Measurements from ENCODE around the gene SAMD10.

Gene SAMD10

DNA sequence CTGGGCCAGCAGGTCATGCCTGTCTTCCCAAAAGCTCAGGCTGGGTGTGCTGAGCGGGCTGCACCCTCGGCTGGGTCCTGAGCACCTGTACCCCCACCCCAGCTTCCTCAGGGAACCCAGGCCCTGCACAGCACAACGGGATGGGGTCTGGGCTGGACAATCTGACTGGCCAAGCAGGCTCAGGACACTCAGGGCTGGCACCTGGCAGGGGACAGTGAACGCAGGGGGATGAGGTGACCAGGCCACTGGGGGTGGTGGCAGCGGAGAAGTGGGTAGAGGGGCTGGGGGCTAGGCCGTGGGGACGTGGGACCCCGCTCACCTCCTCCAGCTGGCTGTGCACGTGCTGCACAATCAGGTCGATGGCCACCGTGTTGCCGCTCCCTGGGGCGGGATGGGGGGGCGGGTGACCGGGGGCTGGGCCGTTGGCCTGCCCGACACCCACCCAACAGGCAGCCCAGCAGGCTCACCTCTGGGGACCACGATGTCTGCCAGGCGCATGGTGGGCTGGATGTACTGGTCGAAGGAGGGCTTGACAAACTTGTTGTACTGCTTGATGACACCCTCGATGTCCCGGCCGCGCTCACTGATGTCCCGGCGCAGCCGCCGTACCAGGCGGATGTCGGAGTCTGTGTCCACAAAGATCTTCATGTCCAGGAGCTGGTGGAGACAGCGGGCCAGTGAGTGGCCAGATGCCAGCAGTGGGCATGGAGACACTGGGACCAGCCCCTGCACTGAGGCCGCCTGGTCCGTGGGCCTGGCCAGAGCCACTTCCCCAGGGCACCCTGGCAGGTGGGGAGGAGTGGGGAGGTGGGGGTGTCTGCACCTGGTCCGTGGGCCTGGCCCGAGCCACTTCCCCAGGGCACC, 35.1 kb downstream of the SAMD10 start:
- H3K27ac ChIP-seq (ENCODE audit: low read length): no peak overlapping the region
- H3K4me1 ChIP-seq (ENCODE audit: control insufficient read depth, insufficient read depth, low read length): peaks cover 6% of the 10 kb centered on the region
- peaks cover 37% of the 10 kb centered on the region for H3K36me3 ChIP-seq (ENCODE audit: control insufficient read depth, insufficient read depth, low read length)
- no peak for DNase-seq (ENCODE audit: low read depth, low spot score)
- no peaks in the 10 kb centered on the region for H3K27me3 ChIP-seq (ENCODE audit: control insufficient read depth, insufficient read depth, low read length)
- no CpG with 5 or more reads among the region's 35 CpGs for WGBS (ENCODE audit: insufficient coverage, insufficient read length)
- H3K4me3 ChIP-seq (ENCODE audit: low read length): no peak overlapping the region
- no peaks in the 10 kb centered on the region for H3K9me3 ChIP-seq (ENCODE audit: control insufficient read depth, insufficient read depth, low read length)

DNA sequence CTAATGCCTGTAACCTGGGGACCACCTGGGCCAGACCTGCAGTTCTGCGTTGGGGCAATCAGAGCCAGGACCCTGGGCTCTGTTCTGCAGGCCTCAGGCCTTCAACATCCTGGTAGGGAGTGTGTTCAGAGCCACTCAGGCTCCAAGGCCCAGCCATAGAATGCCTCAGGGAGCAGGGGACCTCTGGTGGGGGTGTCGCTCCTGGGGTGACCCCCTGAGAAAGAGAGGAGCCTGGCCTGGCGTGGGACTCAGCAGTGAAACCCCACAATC, 35.7 kb downstream of the SAMD10 start:
- WGBS (ENCODE audit: insufficient coverage, insufficient read length): no CpG with 5 or more reads among the region's 3 CpGs

DNA sequence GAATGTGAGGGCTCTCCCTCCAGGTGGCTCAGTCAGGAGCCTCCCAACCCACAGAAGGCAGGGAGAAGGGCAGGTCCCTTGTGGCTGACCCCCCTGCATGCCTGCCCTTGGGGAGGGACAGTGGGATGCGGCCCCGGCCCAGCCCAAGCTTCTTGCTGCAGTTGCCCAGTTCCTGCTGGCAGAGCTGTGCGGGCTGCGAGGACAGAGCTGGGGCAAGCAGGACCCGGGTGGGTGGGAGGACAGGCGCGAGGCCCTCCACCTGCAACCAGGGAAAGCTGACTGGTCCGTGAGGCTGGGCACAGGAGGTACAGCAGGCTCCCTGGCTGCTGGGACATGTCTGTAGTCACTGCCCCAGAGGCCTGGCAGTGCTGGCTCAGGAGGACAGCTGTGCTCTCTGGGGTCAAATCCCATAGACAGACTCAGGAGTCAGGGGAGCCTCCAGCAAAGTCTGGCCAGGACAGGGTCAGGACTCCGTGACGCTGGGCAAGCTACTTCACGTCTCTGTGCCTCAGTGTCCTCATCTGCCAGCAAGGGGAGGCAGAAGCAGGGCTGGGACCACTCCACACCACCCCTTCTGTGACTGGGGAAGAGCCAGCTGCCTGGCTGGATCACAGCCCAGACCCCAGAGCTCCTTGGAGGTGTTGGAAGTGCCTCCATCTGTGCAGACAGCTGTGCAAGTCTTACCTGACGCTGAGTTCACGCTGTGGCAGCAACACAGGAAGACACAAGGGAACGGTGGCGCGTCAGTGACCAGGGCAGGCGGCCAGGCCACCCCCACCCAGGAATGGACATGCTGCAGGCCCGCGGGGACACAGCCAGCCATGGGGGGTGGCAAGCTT, 36.3 kb downstream of the SAMD10 start:
- DNase-seq (ENCODE audit: low read depth, low spot score): no peak
- peaks cover 37% of the 10 kb centered on the region for H3K36me3 ChIP-seq (ENCODE audit: control insufficient read depth, insufficient read depth, low read length)
- H3K27me3 ChIP-seq (ENCODE audit: control insufficient read depth, insufficient read depth, low read length): no peaks in the 10 kb centered on the region
- no peak overlapping the region for H3K4me3 ChIP-seq (ENCODE audit: low read length)
- H3K9me3 ChIP-seq (ENCODE audit: control insufficient read depth, insufficient read depth, low read length): no peaks in the 10 kb centered on the region
- no peak overlapping the region for H3K27ac ChIP-seq (ENCODE audit: low read length)
- WGBS (ENCODE audit: insufficient coverage, insufficient read length): no CpG with 5 or more reads among the region's 19 CpGs
- peaks cover 4% of the 10 kb centered on the region for H3K4me1 ChIP-seq (ENCODE audit: control insufficient read depth, insufficient read depth, low read length)

More for the DNA sequence above, 35.7 kb downstream of the SAMD10 start:
- Histone ChIP-seq H3K4me3 (ENCODE audit: low read length) (no peak overlapping the region), H3K27me3 (ENCODE audit: control insufficient read depth, insufficient read depth, low read length) (no peaks in the 10 kb centered on the region), H3K4me1 (ENCODE audit: control insufficient read depth, insufficient read depth, low read length) (peaks cover 4% of the 10 kb centered on the region), H3K36me3 (ENCODE audit: control insufficient read depth, insufficient read depth, low read length) (peaks cover 37% of the 10 kb centered on the region), H3K9me3 (ENCODE audit: control insufficient read depth, insufficient read depth, low read length) (no peaks in the 10 kb centered on the region), H3K27ac (ENCODE audit: low read length) (no peak overlapping the region)
- no peak for DNase-seq (ENCODE audit: low read depth, low spot score)

GRCh38 chr20:63942250-63942951, 37.0 kb downstream of the SAMD10 start:
- DNase-seq (ENCODE audit: low read depth, low spot score): no peak
- Histone ChIP-seq H3K9me3 (ENCODE audit: control insufficient read depth, insufficient read depth, low read length) (no peaks in the 10 kb centered on the region), H3K4me1 (ENCODE audit: control insufficient read depth, insufficient read depth, low read length) (peaks cover 4% of the 10 kb centered on the region), H3K4me3 (ENCODE audit: low read length) (no peak overlapping the region), H3K27ac (ENCODE audit: low read length) (no peak overlapping the region), H3K36me3 (ENCODE audit: control insufficient read depth, insufficient read depth, low read length) (peaks cover 37% of the 10 kb centered on the region), H3K27me3 (ENCODE audit: control insufficient read depth, insufficient read depth, low read length) (no peaks in the 10 kb centered on the region)
- no CpG with 5 or more reads among the region's 30 CpGs for WGBS (ENCODE audit: insufficient coverage, insufficient read length)

DNA sequence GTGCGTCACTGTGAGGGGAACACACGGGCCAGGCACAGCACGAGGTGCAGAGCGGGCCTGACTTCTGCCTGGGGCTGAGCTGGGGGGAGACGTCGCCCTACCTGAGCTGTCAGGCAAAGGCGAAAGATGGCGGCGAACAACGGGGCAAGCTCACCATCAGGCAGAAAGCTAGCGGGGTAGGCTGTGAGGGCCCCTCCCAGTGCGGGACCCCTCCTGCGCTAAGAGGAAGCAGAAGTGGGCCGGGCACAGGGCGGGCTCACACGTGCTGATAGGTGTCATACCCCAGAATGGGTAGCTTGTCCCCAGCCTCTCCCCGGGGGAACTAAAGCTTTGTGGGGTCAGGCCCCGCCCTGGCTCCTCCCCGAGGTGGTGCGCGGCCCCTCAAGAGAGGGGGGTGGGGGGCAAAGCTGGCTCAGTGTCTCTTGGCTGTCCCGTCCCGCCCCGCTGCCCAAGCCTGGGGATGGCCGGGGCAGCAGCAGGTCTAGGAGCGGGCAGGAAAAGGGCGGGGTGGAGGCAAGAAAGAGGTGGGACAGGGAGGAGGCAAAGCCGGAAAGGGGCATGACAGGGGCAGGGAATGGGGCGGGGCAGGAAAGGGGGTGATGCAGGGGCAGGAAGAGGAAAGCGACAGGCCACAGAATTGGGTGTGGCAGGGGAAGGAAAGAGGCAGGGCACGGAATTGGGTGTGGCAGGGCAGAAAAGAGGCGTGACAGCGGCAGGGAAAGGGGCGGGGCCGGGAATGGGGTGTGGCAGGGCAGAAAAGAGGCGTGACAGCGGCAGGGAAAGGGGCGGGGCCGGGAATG, 38.0 kb downstream of the SAMD10 start:
- WGBS (ENCODE audit: insufficient coverage, insufficient read length): no CpG with 5 or more reads among the region's 39 CpGs
- H3K4me1 ChIP-seq (ENCODE audit: control insufficient read depth, insufficient read depth, low read length): peaks cover 4% of the 10 kb centered on the region
- peak overlapping the region; percentile 39; the same call in 1 of the 2 replicates for H3K4me3 ChIP-seq (ENCODE audit: low read length)
- no peaks in the 10 kb centered on the region for H3K9me3 ChIP-seq (ENCODE audit: control insufficient read depth, insufficient read depth, low read length)
- peaks cover 37% of the 10 kb centered on the region for H3K36me3 ChIP-seq (ENCODE audit: control insufficient read depth, insufficient read depth, low read length)
- H3K27ac ChIP-seq (ENCODE audit: low read length): no peak overlapping the region
- H3K27me3 ChIP-seq (ENCODE audit: control insufficient read depth, insufficient read depth, low read length): no peaks in the 10 kb centered on the region
- DNase-seq (ENCODE audit: low read depth, low spot score): no peak

- Histone ChIP-seq H3K27ac (ENCODE audit: low read length) (no peak overlapping the region), H3K27me3 (ENCODE audit: control insufficient read depth, insufficient read depth, low read length) (no peaks in the 10 kb centered on the region), H3K4me3 (ENCODE audit: low read length) (peak overlapping the region; percentile 39; the same call in 1 of the 2 replicates), H3K4me1 (ENCODE audit: control insufficient read depth, insufficient read depth, low read length) (peaks cover 4% of the 10 kb centered on the region), H3K9me3 (ENCODE audit: control insufficient read depth, insufficient read depth, low read length) (no peaks in the 10 kb centered on the region), H3K36me3 (ENCODE audit: control insufficient read depth, insufficient read depth, low read length) (peaks cover 37% of the 10 kb centered on the region)
- WGBS (ENCODE audit: insufficient coverage, insufficient read length): no CpG with 5 or more reads among the region's 58 CpGs
- no peak for DNase-seq (ENCODE audit: low read depth, low spot score)
Measured at GRCh38 chr20:63940472-63941266, 38.8 kb downstream of the SAMD10 start.

GRCh38 chr20:63940071-63940471, 39.4 kb downstream of the SAMD10 start:
- Histone ChIP-seq H3K27me3 (ENCODE audit: control insufficient read depth, insufficient read depth, low read length) (no peaks in the 10 kb centered on the region), H3K36me3 (ENCODE audit: control insufficient read depth, insufficient read depth, low read length) (peaks cover 33% of the 10 kb centered on the region), H3K4me1 (ENCODE audit: control insufficient read depth, insufficient read depth, low read length) (peaks cover 4% of the 10 kb centered on the region), H3K27ac (ENCODE audit: low read length) (no peak overlapping the region), H3K9me3 (ENCODE audit: control insufficient read depth, insufficient read depth, low read length) (no peaks in the 10 kb centered on the region), H3K4me3 (ENCODE audit: low read length) (peak overlapping the region; percentile 39; the same call in 1 of the 2 replicates)
- DNase-seq (ENCODE audit: low read depth, low spot score): no peak
- no CpG with 5 or more reads among the region's 23 CpGs for WGBS (ENCODE audit: insufficient coverage, insufficient read length)

GRCh38 chr20:63939061-63939935, 40.1 kb downstream of the SAMD10 start:
- H3K27me3 ChIP-seq (ENCODE audit: control insufficient read depth, insufficient read depth, low read length): no peaks in the 10 kb centered on the region
- peak overlapping the region; percentile 39; the same call in 1 of the 2 replicates for H3K4me3 ChIP-seq (ENCODE audit: low read length)
- WGBS (ENCODE audit: insufficient coverage, insufficient read length): no CpG with 5 or more reads among the region's 33 CpGs
- no peaks in the 10 kb centered on the region for H3K9me3 ChIP-seq (ENCODE audit: control insufficient read depth, insufficient read depth, low read length)
- H3K27ac ChIP-seq (ENCODE audit: low read length): no peak overlapping the region
- DNase-seq (ENCODE audit: low read depth, low spot score): no peak
- H3K4me1 ChIP-seq (ENCODE audit: control insufficient read depth, insufficient read depth, low read length): peaks cover 4% of the 10 kb centered on the region
- H3K36me3 ChIP-seq (ENCODE audit: control insufficient read depth, insufficient read depth, low read length): peaks cover 29% of the 10 kb centered on the region

DNA sequence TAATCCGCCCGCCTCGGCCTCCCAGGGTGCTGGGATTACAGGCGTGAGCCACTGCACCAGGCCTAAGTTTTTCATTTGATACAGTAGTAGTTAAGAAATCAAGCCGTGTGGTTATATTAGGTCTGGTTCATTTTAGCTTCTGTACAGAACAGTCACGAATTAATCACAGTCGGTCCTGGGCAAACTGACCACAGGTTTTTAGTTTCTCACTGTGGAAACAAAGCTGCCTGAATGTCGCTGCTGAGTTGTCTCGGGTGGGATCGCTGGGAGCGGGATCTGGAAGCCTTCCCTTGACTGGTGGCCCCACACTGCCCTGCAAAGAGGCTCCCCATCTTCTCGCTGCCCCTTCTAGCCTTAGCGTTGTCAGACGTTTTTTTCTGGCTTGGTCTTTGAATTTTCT, 41.8 kb downstream of the SAMD10 start:
- Histone ChIP-seq H3K4me3 (ENCODE audit: low read length) (no peak overlapping the region), H3K27ac (ENCODE audit: low read length) (no peak overlapping the region), H3K27me3 (ENCODE audit: control insufficient read depth, insufficient read depth, low read length) (no peaks in the 10 kb centered on the region), H3K4me1 (ENCODE audit: control insufficient read depth, insufficient read depth, low read length) (peaks cover 1% of the 10 kb centered on the region), H3K36me3 (ENCODE audit: control insufficient read depth, insufficient read depth, low read length) (peaks cover 16% of the 10 kb centered on the region), H3K9me3 (ENCODE audit: control insufficient read depth, insufficient read depth, low read length) (no peaks in the 10 kb centered on the region)
- no peak for DNase-seq (ENCODE audit: low read depth, low spot score)
- WGBS (ENCODE audit: insufficient coverage, insufficient read length): no CpG with 5 or more reads among the region's 14 CpGs

Measured in iPS DF 6.9 (cell line).